ENCODE data around the gene SLC27A5.

DNA sequence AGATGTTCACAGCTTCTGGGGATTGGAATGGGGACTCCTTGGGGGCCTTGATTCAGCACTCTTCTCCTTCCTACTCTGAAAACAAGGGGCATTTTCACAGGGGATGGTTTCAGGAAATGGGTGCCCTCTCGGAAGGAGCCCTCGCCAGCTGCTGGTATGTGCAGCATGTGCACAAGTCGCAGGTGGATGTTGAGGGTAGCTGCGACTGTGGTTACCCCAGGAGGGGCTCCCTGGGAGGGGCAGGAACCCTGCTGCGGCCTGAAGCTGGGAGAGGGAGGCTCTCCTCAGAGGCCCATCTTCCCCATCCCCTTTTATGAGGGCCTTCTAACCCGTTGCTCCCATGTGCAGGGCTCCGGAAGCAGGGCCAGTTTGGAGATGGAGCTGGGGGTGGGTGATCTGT, 29.4 kb downstream of the SLC27A5 start:
- TF ChIP-seq YY1 (IDR thresholded peaks at IDR 0.05; ENCODE audit: insufficient read depth, insufficient read length) (no peak), ZNF274 (IDR thresholded peaks at IDR 0.05; ENCODE audit: low read depth, low read length) (no peak), SUZ12 (IDR thresholded peaks at IDR 0.05; ENCODE audit: extremely low read depth, insufficient read depth, insufficient read length) (no peak)

Measured in NT2/D1 (cell line).